Suppressor macrophage treated with lipopolysaccharide for 1 hour (primary cell): ENCODE results near the gene OGDH.
"Not testable (repeated sequence)": the region's sequence is repeated elsewhere in the genome, so short reads cannot be mapped to it uniquely, and the experiment has no call there.

Source experiments
- DNase-seq, 3 donors: peaks; one replicate each; pipeline ENCODE4 v3.0.0-alpha.2; 2020 to 2022

The OGDH gene

DNA sequence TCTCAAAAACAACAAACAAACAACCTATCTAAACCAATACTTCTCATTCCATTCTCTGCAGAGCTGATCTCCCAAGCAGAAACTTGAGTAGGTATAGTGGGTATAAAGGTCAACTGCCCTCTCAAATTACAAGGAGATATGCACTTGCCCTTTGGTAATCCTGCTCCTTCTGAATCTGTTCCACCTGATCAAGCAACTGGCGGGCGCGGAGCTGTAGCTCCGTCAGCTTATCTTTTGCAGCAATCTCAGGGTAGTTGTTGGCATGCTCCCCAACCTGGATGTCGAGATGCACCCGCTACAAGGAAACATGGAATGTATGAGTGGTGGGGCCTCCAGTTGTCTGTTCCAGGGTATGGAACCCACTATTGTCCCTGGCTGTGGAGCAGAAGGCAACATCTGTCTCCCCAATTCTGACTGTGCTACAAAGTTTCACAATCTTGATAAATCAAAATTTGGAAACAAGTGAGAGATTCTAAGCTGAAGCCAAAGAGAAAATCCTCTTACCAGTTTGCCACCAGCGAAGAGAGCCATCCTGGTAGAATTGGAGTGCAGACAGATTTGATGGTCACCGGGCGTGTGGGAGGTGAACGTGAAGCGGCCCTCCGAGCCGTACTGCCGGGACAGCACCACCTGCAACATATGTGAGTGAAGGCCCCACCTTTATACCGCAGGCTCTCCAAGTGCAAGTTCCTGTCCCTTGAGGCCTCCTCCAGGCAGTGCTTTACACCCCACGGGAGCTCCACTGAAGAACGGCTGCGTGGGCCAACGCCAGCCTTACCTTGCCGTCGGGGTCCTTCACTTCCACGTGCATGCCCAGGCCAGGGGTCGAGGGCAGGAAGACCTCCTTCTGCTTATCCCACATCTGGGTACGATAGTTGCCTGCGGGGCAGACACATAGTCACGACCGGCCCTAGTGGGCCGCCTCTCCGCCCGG, 25.2 kb upstream of the OGDH start:
- peak in 1 of 3 donors; percentile 24 for DNase-seq

DNA sequence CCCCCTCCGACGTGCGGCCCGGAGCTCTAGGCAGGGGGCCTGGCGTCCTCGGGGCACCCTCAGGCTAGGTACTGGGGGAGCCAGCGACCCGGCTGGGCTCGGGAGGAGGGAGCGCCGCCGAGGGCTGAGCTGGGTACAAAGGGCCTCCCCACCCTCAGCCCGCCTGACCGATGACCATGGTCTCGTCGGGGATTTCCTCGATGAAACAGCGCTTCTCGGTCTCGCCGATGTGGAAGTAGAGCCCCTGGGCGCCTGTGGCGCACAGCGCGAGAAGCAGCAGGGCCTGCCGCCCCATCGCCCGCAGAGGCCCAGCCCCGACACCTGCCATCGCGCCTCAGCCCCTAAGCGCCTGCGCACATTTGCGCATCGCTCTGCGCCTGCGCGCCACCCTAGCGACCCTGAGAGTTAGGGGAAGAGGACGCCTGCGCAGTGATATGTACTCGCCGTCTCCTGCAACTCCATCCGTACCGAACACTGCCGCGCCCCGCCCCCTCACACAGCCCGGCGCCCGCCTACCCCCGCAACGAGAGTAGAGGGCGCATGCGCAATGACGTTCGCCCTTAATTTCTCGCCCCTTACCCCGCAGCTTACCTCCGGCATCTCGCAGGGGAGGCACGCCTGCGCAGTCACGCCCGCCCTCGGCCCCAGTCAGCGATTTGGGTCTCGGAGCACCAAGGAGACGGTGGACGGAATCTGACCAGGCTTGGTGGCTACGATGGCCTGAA, 24.4 kb upstream of the OGDH start, which contains the start of gene TMED4:
Gene TMED4 (minus strand): TSS at position 353 of the 725 bp plus-strand sequence. CDS start 25 bp downstream, at position 328.
- DNase-seq: peak; percentile 99

- DNase-seq: no peak
Observed at GRCh38 chr7:44583146-44583865, 23.1 kb upstream of the OGDH start.

DNA sequence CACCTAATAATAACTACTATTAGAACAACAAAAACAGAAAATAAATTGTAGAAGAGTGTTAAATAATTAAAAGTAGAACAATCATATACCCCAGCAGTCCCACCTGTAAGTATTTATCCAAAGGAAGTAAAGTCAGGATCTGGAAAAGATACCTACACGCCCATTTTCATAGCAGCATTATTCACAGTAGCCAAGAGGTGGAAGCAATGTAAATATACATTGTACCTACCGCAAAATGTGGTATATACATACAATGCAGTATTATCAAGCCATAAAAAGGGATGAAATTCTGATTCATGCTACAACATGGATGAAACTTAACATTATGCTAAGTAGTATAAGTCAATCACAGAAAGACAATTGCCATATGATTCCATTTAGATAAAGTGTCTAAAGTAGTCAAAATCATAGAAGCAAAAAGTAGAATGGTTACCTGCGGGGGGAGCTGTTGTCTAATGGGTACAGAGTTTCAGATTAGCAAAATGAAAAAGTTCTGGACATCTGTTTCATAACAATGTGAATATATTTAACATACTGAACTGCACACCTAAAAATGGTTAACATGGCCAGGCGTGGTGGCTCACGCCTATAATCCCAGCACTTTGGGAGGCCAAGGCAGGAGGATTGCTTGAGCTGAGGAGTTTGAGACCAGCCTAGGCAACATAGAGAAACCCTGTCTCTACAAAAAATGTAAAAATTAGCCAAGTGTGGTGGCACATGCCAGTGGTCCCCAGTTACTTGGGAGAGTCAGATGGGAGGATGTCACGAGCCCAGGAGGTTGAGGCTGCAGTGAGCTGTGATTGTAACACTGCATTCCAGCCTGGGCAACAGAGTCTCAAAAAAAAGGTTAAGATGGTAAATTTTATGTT, 18.4 kb upstream of the OGDH start:
- DNase-seq: peak; percentile 72 to 81 (median 77)

- no peak for DNase-seq
Observed at GRCh38 chr7:44590910-44591309, 15.5 kb upstream of the OGDH start.

- DNase-seq: no peak
Observed at GRCh38 chr7:44595934-44596635, 10.3 kb upstream of the OGDH start.

GRCh38 chr7:44597181-44597580, 9.2 kb upstream of the OGDH start:
- not testable (repeated sequence) for DNase-seq

GRCh38 chr7:44599222-44599621, 7.2 kb upstream of the OGDH start:
- no peak for DNase-seq

DNA sequence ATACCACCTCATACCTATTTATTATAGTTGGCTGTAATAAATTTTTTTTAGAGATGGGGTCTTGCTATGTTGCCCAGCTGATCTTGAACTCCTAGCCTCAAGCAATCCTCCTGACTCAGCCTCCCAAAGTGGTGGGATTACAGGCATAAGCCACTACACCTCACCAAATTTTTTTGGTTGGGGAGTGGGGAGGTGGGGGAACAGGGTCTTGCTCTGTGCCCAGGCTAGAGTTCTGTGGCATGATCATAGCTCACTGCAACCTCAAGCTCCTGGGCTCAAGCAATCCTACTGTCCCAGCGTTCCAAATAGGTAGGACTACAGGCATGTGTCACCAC, 3.9 kb upstream of the OGDH start:
- DNase-seq: no peak

DNA sequence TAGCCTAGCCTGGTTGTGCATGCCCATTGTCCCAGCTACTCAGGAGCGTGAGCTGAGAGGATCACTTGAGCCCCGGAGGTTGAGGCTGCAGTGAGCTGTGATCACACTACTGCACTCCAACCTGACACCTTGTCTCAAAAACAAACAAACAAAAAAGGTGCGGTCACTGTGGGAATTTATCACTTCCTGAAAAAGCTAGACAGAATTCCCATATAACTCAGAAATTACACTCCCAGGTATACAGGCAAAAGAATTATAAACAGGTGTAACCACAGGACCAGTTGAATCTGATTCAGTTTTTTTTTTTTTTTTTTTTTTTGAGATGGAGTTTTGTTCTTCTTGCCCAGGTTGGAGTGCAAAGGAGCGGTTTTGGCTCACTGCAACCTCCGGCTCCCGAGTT, 3.2 kb upstream of the OGDH start:
- no peak for DNase-seq

DNA sequence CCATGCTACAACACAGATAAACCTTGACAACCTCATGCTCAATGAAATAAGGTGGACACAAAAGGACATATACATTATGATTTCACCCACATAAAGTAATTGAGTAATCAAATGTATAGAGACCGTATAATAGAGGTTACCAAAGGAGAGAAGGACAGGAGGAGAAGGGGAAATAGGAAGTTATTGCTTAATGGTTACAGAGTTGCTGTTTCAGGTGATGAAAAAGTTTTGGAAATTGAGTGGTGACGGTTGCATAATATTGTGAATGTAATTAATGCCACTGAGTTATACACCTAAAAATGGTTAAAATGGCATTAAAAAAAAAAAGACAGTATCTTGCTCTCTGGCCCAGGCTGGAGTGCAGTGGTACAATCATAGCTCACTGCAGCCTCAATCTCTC, 1.5 kb upstream of the OGDH start:
- DNase-seq: no peak

DNA sequence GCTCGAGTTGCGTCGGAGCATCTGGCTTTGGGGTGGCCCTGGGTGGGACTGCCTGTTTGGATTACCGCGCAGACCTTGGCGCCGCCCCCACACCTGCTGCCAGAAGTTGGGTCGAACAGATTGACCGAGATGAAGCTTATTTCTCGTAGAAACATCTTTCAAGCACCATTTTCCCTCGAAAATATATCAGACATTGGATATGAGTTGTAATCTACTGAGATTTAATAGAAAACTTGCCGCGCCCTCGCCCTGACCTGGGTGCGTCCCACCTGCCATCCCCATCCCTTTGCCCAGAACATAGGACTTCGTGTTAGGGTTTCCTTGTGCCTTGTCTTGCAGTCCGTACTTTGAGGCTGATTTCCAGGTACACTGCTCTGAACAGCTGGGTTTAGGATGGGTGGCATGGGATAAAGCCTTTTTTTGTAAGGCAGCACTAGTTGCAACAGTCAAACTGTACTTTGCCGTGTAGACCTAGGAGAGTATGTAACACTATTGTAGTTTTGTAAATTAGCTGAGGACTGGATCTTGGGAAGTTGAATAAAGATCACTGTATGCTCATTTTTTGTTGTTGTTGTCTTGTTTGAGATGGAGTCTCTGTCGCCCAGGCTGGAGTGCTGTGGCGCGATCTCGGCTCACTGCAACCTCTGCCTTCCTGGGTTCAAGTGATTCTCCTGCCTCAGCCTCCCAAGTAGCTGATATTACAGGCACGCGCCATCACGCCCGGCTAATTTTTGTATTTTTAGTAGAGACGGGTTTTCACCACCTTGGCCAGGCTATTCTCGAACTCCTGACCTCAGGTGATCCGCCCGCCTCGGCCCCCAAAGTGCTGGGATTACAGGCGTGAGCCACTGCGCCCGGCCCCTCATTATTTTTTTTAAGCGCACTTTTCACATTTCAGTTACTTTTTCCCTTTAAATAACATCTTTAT, 978 bp downstream of the OGDH start:
- DNase-seq: no peak

GRCh38 chr7:44608916-44609648, 2.7 kb downstream of the OGDH start:
- no peak for DNase-seq

- no peak for DNase-seq
Observed at GRCh38 chr7:44609829-44610228, 3.4 kb downstream of the OGDH start.

DNA sequence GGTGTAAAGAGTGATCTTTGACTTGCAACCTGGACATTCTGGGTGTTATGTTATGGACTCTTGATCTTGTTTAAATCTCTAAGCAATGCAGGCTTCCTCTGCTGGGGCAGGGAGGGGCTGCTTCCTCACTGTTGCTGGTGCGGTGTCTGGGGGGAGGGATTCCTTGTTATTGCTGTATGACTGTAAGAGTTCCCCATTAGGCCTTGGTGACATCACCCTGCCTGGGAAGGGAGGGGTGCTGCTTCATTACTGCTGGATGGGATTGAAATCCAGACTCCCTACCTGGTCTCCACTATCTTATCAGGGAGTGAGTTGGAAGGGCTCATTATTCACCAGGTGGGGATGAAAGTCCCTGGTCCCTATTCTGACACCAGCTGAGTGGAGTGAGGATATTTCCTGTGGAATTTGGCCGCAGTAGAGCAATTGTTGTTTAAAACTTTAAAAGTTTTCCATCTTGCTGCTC, 8.8 kb downstream of the OGDH start:
- DNase-seq: peak; percentile 90 to 92 (median 91)

DNA sequence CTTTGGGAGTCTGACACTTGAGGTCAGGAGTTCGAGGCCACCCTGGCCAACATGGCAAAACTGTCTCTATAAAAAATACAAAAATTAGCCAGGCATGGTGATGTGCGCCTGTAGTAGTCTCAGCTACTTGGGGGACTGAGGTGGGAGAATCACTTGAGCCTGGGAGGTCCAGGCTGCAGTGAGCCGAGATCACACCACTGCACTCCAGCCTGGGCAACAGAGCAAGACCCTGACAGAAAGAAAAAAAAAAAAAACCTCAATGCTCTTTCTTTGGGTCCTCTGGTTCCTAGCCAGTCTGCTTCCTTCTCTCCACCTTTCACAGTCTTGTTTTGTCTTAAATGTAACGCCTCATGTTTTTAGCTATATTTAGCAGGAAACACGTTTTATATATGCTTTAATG, 9.4 kb downstream of the OGDH start:
- DNase-seq: no peak

DNA sequence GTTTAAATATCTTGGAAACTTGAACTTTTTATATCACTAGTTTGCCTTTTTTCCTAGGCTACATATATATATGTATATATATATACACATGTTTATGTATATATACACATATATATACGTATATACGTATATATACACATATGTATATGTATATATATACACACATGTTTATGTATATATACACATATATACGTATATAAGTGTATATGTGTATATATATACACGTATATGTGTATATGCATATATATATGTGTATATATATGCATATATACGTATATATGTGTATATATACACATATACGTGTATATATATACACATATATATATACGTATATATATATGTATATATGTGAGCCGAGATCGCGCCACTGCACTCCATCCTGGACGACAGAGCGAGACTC, 10.1 kb downstream of the OGDH start:
- DNase-seq: no peak

DNA sequence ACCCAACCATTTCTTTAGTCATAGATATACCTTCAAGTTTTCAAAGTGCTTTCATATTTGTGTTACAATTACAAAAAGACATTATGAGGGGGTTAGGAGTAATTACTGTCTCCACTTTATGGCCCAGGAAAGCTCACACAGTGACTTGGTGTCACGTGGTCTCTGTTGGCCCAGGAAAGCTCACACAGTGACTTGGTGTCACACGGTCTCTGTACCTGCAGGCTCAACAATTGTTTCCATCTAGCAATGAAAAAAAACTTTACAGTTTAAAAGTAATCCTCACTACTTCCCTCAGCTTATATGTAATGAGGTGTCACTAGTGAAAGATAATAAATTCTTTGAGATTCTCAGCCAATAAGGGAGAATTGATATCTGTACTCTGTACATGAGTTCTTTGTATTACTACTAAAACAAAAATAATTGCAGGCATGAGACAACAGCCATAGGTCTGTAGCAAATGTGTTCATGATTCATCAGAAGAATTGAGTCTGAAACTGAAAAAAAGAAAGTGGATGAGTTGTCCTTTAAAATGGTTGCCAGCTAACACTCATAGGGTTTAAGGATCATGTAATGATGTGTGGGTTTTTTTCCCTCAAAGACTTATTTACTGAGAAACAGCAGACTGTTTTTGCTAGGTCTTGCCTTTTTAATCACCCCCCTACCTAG, 10.9 kb downstream of the OGDH start:
- peak; percentile 57 to 93 (median 86) for DNase-seq

- no peak for DNase-seq
Observed at GRCh38 chr7:44618045-44618444, 11.6 kb downstream of the OGDH start.
